ENCODE measurements around the gene YTHDF1. TPM values are rescaled to one million over a fixed set of nuclear protein-coding genes. Genes with fewer than 3 reads are reported as not detected.

Gene YTHDF1
- total RNA-seq, 4 donors from 2014 or later = 19.9 to 29.2 (median 22.9) TPM

DNA sequence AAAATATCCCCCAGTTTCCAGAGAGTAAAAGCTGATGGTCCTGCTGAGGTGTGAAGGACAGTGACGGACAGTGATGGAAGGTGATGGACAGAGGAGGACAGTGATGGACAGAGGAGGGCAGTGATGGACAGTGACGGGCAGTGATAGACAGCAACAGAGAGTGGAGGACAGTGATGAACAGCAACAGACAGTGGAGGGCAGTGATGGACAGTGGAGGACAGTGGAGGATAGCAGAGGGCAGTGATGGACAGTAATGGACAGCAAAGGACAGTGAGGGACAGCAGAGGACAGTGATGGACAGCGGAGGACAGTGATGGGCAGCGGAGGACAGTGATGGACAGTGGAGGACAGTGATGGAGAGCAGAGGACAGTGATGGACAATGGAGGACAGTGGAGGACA is 41.0 kb upstream of the YTHDF1 start:
- H3K27me3 ChIP-seq = peaks cover 6 to 95% (median 13%) of the 10 kb centered on the region in 4 donors

GRCh38 chr20:63255931-63256704 is 40.2 kb upstream of the YTHDF1 start:
- H3K4me3 ChIP-seq = no peak overlapping the region
- WGBS, 2 donors = 28 to 49% methylated on average over 14 to 24 of the region's 31 CpGs
- no peaks in the 10 kb centered on the region for H3K9me3 ChIP-seq
- H3K36me3 ChIP-seq = no peaks in the 10 kb centered on the region
- no peak for TF ChIP-seq POLR2A (IDR thresholded peaks at IDR 0.05)
- TF ChIP-seq, protein P1, sequence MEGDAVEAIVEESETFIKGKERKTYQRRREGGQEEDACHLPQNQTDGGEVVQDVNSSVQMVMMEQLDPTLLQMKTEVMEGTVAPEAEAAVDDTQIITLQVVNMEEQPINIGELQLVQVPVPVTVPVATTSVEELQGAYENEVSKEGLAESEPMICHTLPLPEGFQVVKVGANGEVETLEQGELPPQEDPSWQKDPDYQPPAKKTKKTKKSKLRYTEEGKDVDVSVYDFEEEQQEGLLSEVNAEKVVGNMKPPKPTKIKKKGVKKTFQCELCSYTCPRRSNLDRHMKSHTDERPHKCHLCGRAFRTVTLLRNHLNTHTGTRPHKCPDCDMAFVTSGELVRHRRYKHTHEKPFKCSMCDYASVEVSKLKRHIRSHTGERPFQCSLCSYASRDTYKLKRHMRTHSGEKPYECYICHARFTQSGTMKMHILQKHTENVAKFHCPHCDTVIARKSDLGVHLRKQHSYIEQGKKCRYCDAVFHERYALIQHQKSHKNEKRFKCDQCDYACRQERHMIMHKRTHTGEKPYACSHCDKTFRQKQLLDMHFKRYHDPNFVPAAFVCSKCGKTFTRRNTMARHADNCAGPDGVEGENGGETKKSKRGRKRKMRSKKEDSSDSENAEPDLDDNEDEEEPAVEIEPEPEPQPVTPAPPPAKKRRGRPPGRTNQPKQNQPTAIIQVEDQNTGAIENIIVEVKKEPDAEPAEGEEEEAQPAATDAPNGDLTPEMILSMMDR (IDR thresholded peaks at IDR 0.05) = no peak
- DNase-seq = no peak
- peaks cover 6 to 95% (median 13%) of the 10 kb centered on the region in 4 donors for H3K27me3 ChIP-seq
- peaks cover 12 to 37% (median 17%) of the 10 kb centered on the region in 3 donors for H3K4me1 ChIP-seq
- no peak overlapping the region for H3K27ac ChIP-seq
- intact Hi-C loops (cut with DNase I) = no loop called here

More for the DNA sequence above, 41.0 kb upstream of the YTHDF1 start:
- 83 to 87% methylated on average over 4 of the region's 4 CpGs for WGBS, 2 donors
- H3K4me3 ChIP-seq = no peak overlapping the region
- no peak for DNase-seq
- no peak overlapping the region for H3K27ac ChIP-seq
- intact Hi-C loops (cut with DNase I) = no loop called here
- peaks cover 12 to 37% (median 17%) of the 10 kb centered on the region in 3 donors for H3K4me1 ChIP-seq
- no peak for TF ChIP-seq POLR2A (IDR thresholded peaks at IDR 0.05)
- TF ChIP-seq, protein P1 (IDR thresholded peaks at IDR 0.05) = no peak
- H3K36me3 ChIP-seq = no peaks in the 10 kb centered on the region
- H3K9me3 ChIP-seq = no peaks in the 10 kb centered on the region

DNA sequence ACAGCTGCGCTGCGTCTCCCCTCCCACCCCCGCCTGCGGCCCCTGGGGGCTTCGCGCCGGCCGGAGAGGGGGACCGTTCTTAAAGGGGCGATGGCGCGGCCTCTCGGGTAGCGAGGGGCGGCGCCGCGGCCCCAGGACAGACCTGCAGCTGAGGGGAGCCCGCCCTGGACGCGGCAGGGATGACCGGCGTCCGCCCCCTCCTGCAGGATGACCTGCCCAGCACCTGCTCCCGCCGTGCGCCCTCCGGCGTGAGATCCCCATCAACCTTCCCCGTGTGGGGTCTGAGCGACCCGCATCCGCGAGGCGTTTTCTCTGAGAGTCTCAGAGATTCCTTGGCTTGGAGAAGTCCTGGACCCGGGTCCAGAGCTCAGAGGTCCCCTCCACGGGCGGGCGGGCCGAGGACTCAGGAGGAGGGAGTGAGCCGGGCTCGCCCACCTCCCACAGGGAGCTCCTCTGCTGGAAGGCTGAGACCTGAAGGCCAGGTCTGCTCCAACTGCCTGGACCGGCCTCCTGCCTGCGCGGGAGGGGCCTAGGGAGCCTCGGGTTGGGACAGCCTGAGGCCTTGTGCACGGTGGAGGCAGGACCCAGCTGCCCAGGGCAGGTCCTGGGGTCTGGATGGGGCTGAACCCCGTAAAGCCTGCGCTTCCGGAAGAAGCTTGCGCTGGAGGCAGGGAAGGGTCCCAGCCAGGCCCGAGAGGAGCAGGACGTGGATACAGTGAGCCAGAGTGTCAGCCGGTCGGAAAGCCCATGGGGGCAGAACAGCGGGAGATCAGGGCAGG is 38.9 kb upstream of the YTHDF1 start:
- Histone ChIP-seq H3K4me3 (peak overlapping the region in 2 of 4 donors; percentile 39 to 57), H3K27me3 (peaks cover 6 to 95% (median 13%) of the 10 kb centered on the region in 4 donors)
- no peak for DNase-seq

GRCh38 chr20:63254232-63254605 is 38.3 kb upstream of the YTHDF1 start, which contains the start of gene NKAIN4:
NKAIN4 (minus strand) TSS chr20:63254463; CDS start chr20:63254450, 13 bp downstream.
- H3K9me3 ChIP-seq = no peaks in the 10 kb centered on the region
- DNase-seq = no peak
- no peaks in the 10 kb centered on the region for H3K36me3 ChIP-seq
- peaks cover 6 to 95% (median 13%) of the 10 kb centered on the region in 4 donors for H3K27me3 ChIP-seq
- TF ChIP-seq, protein P1 (IDR thresholded peaks at IDR 0.05) = no peak
- TF ChIP-seq POLR2A (IDR thresholded peaks at IDR 0.05) = no peak
- no peak within 1 kb of the TSS for H3K27ac ChIP-seq
- peak within 1 kb of the TSS; percentile 12 to 57 (median 26) for H3K4me3 ChIP-seq
- peaks cover 12 to 37% (median 17%) of the 10 kb centered on the region in 3 donors for H3K4me1 ChIP-seq
- intact Hi-C loops (cut with DNase I) = no loop called here
- WGBS, 2 donors = no CpG with 5 or more reads among the region's 46 CpGs

More for the DNA sequence above, 38.9 kb upstream of the YTHDF1 start:
- Histone ChIP-seq H3K36me3 (no peaks in the 10 kb centered on the region), H3K27ac (no peak overlapping the region), H3K4me1 (peaks cover 12 to 37% (median 17%) of the 10 kb centered on the region in 3 donors), H3K9me3 (no peaks in the 10 kb centered on the region)
- intact Hi-C loops (cut with DNase I) = no loop called here
- TF ChIP-seq POLR2A (IDR thresholded peaks at IDR 0.05) = no peak
- TF ChIP-seq, protein P1 (IDR thresholded peaks at IDR 0.05) = no peak
- WGBS, 2 donors = 34% methylated on average over 10 of the region's 56 CpGs; no CpG with 5 or more reads in 1 of the 2 donors

Data from esophagus squamous epithelium (tissue), 5 donors.